Ectodermal cell (in vitro differentiated cells): Measurements from ENCODE around the gene AATK.

Source experiments
- H3K27ac ChIP-seq: 2 replicates; pipeline ENCODE4 v1.7.0; 2013; ENCODE audit warnings: mild to moderate bottlenecking, low read depth, low read length; ENCODE audit not compliant: insufficient read depth, poor library complexity, severe bottlenecking
- H3K27me3 ChIP-seq: 2 replicates; pipeline ENCODE4 v1.7.0; 2013; ENCODE audit warnings: mild to moderate bottlenecking, low read length; ENCODE audit not compliant: insufficient read depth, control insufficient read depth, poor library complexity, severe bottlenecking
- H3K36me3 ChIP-seq: one replicate; pipeline ENCODE4 v1.7.0; 2013; ENCODE audit warnings: low read length; ENCODE audit not compliant: control insufficient read depth, insufficient read depth
- H3K4me1 ChIP-seq: one replicate; pipeline ENCODE4 v1.7.0; 2013; ENCODE audit warnings: low read length; ENCODE audit not compliant: control insufficient read depth, insufficient read depth
- H3K4me3 ChIP-seq: 2 replicates; pipeline ENCODE4 v1.7.0; 2013; ENCODE audit warnings: low read depth, low read length, control low read depth; ENCODE audit not compliant: insufficient read depth
- H3K9me3 ChIP-seq: 2 replicates; pipeline ENCODE4 v1.7.0; 2013; ENCODE audit warnings: mild to moderate bottlenecking, low read length, moderate library complexity; ENCODE audit not compliant: control insufficient read depth
- WGBS, 2 experiments: methylation state at CpG; one replicate each; pipeline ENCODE4 v1.1.7; 2013; ENCODE audit warnings: missing lambda C conversion rate in 2 of 2; 5-methylcytosine and 5-hydroxymethylcytosine counted together

The AATK gene

GRCh38 chr17:81115219-81115618 lies 50.8 kb downstream of the AATK start:
- 94 to 96% methylated on average over 11 of the region's 11 CpGs for WGBS, 2 experiments
- Histone ChIP-seq H3K27ac (no peak overlapping the region), H3K36me3 (no peaks in the 10 kb centered on the region), H3K4me3 (no peak overlapping the region), H3K9me3 (no peaks in the 10 kb centered on the region), H3K4me1 (peaks cover 20% of the 10 kb centered on the region), H3K27me3 (peaks cover 6% of the 10 kb centered on the region)

GRCh38 chr17:81114351-81115093 lies 51.5 kb downstream of the AATK start:
- H3K27me3 ChIP-seq, result peaks cover 6% of the 10 kb centered on the region
- H3K27ac ChIP-seq, result no peak overlapping the region
- H3K4me1 ChIP-seq, result peaks cover 20% of the 10 kb centered on the region
- H3K4me3 ChIP-seq, result no peak overlapping the region
- H3K36me3 ChIP-seq, result no peaks in the 10 kb centered on the region
- no peaks in the 10 kb centered on the region for H3K9me3 ChIP-seq
- WGBS, 2 experiments, result 69% methylated on average over 19 of the region's 19 CpGs

- WGBS, 2 experiments, result 93 to 94% methylated on average over 21 of the region's 21 CpGs
- Histone ChIP-seq H3K9me3 (no peaks in the 10 kb centered on the region), H3K27me3 (no peaks in the 10 kb centered on the region), H3K4me1 (peaks cover 23% of the 10 kb centered on the region), H3K4me3 (no peak overlapping the region), H3K36me3 (no peaks in the 10 kb centered on the region), H3K27ac (no peak overlapping the region)
Measured at GRCh38 chr17:81113158-81113724, 52.8 kb downstream of the AATK start.

GRCh38 chr17:81112450-81112849 lies 53.6 kb downstream of the AATK start:
- WGBS, 2 experiments, result 95 to 97% methylated on average over 23 of the region's 23 CpGs
- no peak overlapping the region for H3K27ac ChIP-seq

GRCh38 chr17:81111066-81111465 lies 55.0 kb downstream of the AATK start:
- 83% methylated on average over 10 of the region's 10 CpGs for WGBS, 2 experiments
- Histone ChIP-seq H3K4me1 (peaks cover 19% of the 10 kb centered on the region), H3K27me3 (no peaks in the 10 kb centered on the region), H3K9me3 (no peaks in the 10 kb centered on the region), H3K36me3 (no peaks in the 10 kb centered on the region), H3K27ac (no peak overlapping the region), H3K4me3 (no peak overlapping the region)

More at GRCh38 chr17:81112450-81112849, 53.6 kb downstream of the AATK start:
- Histone ChIP-seq H3K9me3 (no peaks in the 10 kb centered on the region), H3K4me1 (peaks cover 19% of the 10 kb centered on the region), H3K27me3 (no peaks in the 10 kb centered on the region), H3K4me3 (no peak overlapping the region), H3K36me3 (no peaks in the 10 kb centered on the region)

GRCh38 chr17:81110488-81111040 lies 55.5 kb downstream of the AATK start:
- Histone ChIP-seq H3K27me3 (no peaks in the 10 kb centered on the region), H3K4me3 (no peak overlapping the region), H3K9me3 (no peaks in the 10 kb centered on the region), H3K27ac (no peak overlapping the region), H3K36me3 (no peaks in the 10 kb centered on the region), H3K4me1 (peaks cover 19% of the 10 kb centered on the region)
- WGBS, 2 experiments, result 87 to 88% methylated on average over 30 of the region's 30 CpGs

- Histone ChIP-seq H3K9me3 (no peaks in the 10 kb centered on the region), H3K36me3 (no peaks in the 10 kb centered on the region), H3K4me3 (no peak overlapping the region), H3K27me3 (no peaks in the 10 kb centered on the region), H3K27ac (no peak overlapping the region), H3K4me1 (peaks cover 19% of the 10 kb centered on the region)
- WGBS, 2 experiments, result 96% methylated on average over 22 of the region's 22 CpGs
Measured at GRCh38 chr17:81109957-81110356, 56.1 kb downstream of the AATK start.

- no peaks in the 10 kb centered on the region for H3K9me3 ChIP-seq
- peaks cover 8% of the 10 kb centered on the region for H3K36me3 ChIP-seq
- H3K27me3 ChIP-seq, result no peaks in the 10 kb centered on the region
- no peak overlapping the region for H3K27ac ChIP-seq
- H3K4me3 ChIP-seq, result no peak overlapping the region
- H3K4me1 ChIP-seq, result peaks cover 4% of the 10 kb centered on the region
- 95 to 96% methylated on average over 9 of the region's 9 CpGs for WGBS, 2 experiments
Measured at GRCh38 chr17:81108220-81108619, 57.8 kb downstream of the AATK start.

GRCh38 chr17:81106716-81107115 lies 59.3 kb downstream of the AATK start:
- peaks cover 7% of the 10 kb centered on the region for H3K4me1 ChIP-seq
- no peaks in the 10 kb centered on the region for H3K27me3 ChIP-seq
- H3K4me3 ChIP-seq, result no peak overlapping the region
- H3K27ac ChIP-seq, result no peak overlapping the region
- H3K9me3 ChIP-seq, result no peaks in the 10 kb centered on the region
- WGBS, 2 experiments, result 90 to 93% methylated on average over 24 of the region's 24 CpGs
- H3K36me3 ChIP-seq, result peaks cover 8% of the 10 kb centered on the region

GRCh38 chr17:81103379-81103778 lies 62.6 kb downstream of the AATK start:
- 96 to 97% methylated on average over 20 of the region's 20 CpGs for WGBS, 2 experiments
- no peaks in the 10 kb centered on the region for H3K9me3 ChIP-seq
- no peak overlapping the region for H3K27ac ChIP-seq
- H3K4me3 ChIP-seq, result no peak overlapping the region
- peaks cover 8% of the 10 kb centered on the region for H3K4me1 ChIP-seq
- peaks cover 8% of the 10 kb centered on the region for H3K36me3 ChIP-seq
- no peaks in the 10 kb centered on the region for H3K27me3 ChIP-seq
